Stimulated activated CD4-positive, alpha-beta T cell treated with anti-CD3 and anti-CD28 coated beads, Interleukin-1b, Interleukin-23, amount 100 ng/mL, for 48 hours (primary cell): ENCODE measurements around the gene FHIT.
"Not testable (repeated sequence)": the region's sequence is repeated elsewhere in the genome, so short reads cannot be mapped to it uniquely, and the experiment has no call there.

Experiments used
- DNase-seq: peaks from one replicate; pipeline ENCODE4 v3.0.0-alpha.2; 2020

FHIT gene

DNA sequence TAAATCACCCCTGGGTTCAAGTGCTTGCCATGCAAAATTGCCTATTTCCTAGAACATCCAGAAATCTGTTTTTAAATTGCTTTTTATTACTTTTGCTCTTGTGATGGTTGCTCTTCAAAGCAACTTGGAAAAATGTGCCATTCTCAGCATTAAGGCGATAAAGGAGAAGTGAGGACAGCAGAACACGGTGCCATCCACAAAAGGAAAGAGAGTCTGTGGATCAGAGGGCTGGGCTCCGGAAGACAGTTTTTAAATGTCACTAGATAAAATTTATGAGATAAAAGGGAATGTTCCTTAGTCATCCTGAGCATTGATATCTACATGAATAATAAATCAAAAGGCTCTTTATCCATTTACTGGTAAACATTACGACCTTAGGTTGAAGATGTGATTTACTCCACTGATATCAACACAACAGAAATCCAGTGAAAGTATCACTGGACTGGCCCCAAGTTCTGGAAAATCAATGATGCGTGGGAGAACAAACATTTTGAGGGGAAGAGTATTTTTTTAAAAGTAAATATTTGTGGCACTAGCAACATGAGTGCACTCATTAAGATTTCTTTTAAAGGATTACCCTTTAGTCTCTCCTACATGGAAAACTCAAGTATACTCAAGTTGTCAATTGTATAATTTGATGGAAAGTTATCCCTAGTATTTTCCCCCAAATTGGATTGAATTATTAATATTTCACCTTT, 554.7 kb downstream of the FHIT start:
- DNase-seq: no peak

DNA sequence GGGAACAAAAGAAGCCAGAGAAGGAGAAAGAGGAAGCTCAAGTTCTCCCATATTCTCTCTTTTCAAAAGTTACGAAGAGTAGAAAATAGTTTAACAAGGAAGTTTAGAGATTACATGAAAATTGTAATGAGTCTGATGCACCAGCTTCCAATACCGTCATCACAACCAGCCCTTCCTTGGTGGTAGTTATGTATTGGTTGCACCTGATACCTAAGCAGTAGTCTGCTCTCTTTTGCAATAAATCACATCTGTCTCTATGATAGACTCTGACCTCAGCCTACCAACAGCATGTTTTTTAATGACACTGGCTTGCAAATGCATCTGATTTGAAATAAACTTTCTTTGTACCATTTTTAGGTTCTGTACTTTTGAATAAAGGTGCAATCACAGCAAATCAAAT, 575.8 kb downstream of the FHIT start:
- no peak for DNase-seq

DNA sequence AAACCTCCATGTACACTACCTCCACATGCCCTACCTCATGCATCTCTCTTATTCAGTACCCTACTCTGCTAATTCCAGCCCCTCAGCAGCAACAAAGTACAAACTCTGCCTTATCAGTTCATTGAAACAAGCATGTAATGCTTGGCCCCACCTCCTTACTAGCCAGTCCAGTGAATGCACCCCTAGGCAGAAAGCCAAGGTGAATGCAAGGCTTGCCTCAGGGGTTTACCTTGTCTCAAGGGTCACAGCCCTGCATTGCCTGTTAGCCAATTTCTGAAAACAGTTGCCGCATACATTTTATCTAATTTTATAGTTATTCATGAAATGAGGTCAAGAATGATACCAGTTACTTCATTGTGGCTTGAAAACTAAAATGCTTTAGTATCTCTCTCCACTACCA, 576.4 kb downstream of the FHIT start:
- DNase-seq: no peak

DNA sequence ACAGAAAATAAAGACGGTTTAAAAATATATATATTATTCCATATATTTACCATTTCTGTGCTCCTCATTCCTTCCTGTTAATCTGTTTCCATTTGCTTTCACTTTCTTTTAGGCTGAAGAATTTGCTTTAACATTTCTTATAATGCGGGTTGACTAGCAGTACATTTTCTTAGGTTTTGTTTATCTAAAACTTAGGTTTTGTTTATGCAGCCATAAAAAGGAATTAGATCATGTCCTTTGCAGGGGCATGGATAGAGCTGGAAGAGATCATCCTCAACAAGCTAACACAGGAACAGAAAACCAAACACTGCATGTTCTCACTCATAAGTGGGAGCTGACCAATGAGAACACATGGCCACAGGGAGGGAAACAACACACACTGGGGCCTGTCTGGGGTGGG, 578.1 kb downstream of the FHIT start:
- DNase-seq: no peak

DNA sequence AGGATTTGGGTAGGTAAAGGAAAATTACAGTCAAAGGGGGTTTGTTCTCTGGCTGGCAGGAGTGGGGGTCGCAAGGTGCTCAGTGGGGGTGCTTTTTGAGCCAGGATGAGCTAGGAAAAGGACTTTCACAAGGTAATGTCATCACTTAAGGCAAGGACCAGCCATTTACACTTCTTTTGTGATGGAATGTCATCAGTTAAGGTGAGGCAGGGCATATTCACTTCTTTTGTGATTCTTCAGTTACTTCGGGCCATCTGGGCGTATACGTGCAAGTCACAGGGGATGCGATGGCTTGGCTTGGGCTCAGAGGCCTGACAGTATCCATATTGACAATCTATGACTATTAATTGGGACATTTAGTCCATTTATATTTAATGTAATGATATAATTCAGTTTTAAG, 578.9 kb downstream of the FHIT start:
- DNase-seq: not testable (repeated sequence)

DNA sequence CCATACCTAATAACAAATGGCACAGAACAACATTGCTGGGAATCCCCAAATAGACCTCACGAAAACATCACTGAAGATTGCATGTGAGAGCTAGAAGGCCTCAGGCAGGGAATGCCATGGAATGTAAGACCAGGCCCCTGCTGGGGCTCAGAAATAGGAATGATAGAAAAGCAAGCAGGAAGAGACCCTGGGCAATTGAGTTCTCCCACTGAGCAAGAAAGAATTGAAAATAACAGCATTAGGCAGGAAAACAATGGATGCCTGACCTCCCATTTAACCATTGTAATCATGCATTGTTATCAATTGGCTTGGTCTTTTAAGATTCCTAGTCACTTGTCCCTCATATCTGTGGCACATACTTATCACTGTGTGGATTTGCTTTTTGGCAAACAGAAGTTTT, 581.6 kb downstream of the FHIT start:
- no peak for DNase-seq

DNA sequence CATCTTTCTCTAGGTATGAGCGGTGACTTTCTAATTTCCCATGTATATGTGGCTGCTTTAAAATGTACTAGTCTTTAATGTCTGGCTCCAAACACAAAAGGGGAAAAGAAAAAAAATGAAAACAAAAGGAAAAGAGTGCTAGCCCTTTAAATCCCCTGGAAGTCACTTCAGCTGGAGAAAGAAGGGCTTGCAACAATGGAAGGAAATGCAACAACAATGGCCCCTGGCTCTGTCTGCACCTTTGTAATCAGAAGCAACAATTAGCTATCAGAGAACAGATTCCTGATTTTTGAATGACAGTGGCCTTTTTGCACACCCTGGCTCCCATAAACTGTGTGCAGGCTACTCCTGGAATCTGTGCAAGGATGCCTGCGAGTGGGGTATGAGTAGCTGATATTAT, 591.2 kb downstream of the FHIT start:
- no peak for DNase-seq

DNA sequence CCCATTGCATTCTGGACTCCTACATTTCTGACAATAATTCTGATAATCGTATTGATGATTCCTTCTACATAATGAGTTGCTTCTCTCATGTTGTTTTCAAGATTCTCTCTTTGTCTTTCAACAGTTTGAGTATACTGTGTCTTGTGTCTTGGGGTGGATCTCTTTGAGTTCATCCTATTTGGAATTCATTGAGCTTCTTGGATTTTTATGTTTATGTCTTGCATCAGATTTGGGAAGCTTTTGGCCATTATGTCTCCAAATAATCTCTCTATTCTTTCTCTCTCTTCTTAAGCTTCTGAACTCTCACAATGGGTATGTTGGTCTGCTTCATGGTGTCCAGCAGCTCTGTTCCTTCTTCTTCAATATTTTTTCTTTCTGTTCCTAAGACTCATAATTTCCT, 592.2 kb downstream of the FHIT start:
- DNase-seq: no peak

DNA sequence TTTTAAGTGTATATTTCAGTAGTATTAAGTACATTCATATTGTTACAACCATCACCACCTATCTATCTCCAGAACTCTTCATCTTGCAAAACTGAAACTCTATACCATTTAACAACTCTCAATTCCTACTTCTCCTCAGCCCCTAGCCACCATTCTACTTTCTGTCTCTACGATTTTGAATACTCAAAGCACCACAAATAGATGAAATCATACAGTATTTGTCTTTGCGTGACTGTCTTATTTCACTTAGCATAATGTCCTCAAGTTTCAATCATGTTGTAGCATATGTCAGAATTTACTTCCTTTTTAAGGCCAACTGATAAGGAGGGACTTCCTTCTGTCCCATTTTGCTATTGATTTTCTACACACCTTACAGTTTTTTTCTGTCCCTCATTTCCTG, 593.3 kb downstream of the FHIT start:
- no peak for DNase-seq

DNA sequence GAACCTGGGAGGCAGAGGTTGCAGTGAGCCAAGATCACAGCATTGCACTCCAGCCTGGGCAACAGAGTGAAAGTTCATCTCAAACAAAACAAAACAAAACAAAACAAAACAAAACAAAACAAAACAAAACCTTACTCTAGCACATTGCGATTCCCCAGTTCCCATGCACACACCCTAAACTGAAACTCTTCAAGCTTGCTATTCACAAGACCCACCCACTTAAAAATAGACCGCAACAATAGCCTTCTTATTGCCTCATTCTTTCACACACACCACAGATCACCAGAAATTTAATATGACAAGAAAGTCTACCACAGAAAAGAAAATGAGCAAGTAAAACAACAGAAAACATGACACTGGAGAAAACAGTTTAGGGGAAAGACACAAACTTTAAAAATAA, 598.4 kb downstream of the FHIT start:
- no peak for DNase-seq

DNA sequence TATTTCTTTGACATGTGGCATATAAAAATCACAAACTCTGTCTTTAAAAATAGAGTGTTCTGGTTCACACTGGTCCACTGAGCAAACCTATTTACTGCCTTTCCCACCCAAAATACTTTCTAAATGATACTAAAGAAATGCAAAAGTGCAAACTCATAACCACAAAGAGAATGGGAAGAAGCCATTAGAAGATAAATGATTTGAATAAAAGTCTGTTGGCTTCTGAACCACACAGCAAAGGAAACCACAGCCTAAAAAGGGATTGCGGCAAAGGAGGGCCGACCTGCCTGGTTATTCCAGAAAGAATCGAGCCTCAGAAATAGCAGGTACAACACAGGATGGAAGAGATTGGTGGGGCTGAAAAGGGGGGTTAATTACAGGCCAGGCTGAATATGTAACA, 599.5 kb downstream of the FHIT start:
- no peak for DNase-seq

DNA sequence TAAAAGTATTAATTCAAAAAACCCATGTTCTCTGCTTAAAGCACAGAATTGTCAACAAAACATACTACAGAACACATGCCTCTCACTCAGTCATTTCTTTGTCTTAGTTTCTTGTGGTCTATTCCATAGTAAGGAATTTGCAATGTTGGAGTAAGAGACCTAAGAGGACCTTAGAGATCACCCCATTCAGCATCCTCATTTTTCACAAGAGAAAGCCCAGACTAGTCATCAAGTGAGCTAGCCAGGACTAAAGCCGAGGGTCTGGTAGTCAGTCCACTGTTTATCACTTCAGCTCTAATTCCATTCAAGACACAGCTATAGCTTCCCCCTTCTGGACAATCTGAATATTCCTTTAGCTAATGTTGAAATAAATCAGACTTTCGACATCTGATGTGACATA, 601.1 kb downstream of the FHIT start:
- no peak for DNase-seq

DNA sequence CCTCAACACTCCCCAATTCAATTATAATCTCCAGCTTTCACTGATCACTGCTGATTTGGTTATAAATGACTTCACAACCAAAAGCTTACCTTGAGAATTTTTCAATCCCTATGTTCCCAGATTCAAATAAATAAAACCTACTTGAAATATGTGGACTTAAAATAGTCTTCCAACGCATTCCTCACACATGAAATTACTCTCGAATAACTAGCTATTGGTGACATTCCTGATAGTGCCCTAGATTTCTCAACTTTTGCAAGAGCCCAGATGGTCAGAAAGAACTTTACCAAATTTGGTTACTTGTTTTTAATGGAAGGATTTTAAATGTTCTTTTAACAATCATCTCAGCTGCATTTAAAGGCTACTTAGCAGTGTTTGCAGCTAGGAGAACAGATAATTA, 605.5 kb downstream of the FHIT start:
- no peak for DNase-seq

DNA sequence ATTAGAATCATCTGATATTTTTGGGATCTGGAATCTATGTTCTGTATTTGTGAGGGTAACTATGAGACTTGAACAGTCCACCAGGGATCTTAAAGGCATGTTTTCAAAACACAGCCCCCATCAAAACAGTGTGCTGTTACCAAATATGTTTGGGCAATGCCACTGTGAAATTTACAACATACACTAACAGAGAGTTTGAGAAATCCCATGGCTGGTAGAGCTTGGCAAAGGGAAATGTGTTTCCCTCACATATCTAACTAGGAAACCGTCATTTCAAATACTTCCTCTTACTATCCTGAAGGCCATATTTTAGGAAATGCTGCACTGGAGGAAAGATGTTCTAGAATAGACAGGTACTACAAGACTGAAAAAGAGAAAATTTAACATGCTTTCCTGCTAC, 607.4 kb downstream of the FHIT start:
- DNase-seq: no peak

DNA sequence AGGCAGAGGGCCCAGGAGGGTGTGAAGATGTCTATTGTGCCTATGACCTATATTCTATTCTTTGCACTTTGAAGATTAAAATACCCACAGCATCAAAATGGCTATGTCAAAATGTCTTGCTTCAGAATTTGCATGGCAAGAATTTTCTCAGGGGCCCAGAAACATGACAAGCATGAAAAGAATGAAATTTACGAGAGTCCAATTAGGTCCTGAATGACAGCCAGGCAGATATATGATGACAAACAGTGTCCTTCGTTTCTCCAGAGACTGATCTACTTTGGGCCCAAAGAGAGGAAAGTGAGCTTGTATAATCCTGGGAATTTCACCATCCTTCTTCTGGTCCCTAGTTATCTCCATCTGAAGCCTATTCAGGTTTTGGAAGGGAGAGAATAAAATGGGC, 609.9 kb downstream of the FHIT start:
- DNase-seq: no peak

DNA sequence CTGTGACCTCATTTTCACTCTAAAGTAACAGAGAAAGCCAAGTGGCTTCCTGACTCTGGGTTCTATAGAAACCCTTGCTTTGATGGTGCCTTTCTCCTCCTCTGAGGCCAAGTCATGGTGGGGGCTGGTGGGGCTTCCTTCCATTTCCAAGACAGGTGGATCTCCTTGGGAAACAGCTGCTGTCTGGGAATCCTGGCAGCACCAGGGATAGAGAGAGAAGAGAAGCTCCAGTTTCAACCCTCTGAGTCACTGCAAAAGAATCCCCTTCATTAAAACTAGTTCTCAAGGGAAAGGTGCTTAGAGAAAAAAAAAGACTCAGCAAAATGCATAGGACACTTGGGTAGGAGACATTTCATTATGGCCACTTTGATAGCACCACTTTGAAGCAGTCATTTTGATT, 614.4 kb downstream of the FHIT start:
- no peak for DNase-seq

DNA sequence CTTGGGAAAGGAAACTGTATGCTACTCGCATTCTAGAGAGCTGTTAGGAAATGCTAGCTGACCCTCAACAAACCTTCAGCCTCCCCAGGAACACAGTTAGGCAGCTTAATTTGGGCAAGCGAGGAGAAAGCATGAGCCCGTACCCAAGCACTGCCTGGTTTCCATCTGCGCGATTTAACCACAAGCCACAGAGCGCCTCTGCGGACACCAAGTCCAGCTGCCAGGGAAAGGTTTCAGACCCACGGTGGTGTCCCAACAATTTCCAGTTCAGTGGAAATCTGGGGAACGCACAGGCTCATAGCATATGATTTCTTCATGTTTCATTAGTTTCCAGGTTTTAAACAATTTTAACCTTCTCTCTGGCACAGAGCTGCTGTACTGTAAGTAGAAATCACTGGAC, 617.6 kb downstream of the FHIT start:
- no peak for DNase-seq

DNA sequence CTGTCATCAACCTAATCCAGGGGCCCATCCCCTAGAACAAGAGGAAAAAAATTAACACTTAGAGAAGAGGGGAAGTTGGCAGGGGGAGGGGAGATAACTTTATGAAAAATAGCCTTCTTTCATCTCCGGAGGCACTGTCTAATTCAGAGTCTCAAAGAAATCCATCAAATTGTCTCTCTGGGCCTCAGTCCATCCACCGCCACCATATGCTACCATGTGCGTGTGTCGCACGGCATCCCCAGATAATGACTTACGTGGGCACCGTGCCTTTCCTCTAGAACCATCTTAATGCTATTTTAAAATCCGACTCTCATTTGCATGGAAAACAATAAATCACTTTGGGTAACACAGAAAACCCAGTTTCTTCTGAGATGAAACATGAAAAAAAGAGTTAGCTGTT, 619.7 kb downstream of the FHIT start:
- no peak for DNase-seq

DNA sequence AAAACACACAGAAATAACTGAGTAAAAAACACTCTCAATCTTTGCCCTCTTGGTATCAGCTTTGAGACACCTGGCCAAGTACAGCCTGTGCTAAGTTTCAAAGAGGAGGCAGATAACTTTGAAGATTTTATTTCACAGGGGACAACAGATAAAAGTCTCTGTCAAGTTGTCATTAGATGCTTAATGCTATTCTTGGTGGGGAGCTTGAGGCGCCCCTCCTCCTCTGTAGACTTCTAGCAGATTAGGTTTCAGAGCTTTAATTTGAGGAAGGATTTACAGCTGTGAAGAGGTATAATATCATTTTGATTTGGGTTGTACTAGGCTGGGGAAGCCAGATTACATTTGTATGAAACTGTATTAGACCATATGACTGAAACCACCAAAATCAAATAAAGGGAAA, 620.3 kb downstream of the FHIT start:
- no peak for DNase-seq

DNA sequence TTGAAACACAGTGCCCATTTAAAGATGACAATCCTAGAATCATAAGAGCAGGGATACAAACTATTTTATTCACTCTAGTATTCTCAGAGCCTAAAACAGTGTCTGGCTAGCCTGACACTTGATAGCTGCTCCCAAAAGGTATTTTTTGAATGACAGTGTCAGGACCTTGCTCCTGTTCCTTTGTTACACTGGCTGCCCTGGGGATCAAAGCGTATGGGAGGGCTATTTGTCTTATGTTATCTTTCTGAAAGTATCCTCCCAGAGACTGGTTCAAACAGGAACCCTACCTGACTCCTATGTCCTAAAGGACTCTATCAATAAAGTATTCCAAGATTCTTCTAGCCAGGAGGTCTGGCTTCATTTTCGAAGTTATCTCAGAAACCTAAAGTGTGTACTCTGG, 621.4 kb downstream of the FHIT start:
- no peak for DNase-seq

DNA sequence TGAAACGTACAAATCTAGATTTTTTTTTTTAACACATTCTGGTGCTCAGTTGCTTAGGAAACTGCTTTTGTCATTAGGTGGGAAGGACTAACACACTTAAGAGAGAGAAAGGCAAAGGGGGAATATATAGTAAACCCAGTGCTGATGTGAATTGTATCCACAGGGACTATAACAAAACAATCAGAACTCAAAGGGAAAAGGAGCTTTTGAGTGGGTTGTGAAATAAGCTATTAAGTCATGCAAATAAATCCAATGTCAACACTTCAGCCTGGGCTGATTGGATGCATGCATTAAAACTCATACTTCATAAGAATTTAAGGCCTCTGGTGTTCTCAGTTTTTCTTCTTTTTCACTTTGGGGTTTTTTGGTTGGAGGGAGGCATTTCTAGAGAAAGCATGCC, 628.9 kb downstream of the FHIT start:
- no peak for DNase-seq

DNA sequence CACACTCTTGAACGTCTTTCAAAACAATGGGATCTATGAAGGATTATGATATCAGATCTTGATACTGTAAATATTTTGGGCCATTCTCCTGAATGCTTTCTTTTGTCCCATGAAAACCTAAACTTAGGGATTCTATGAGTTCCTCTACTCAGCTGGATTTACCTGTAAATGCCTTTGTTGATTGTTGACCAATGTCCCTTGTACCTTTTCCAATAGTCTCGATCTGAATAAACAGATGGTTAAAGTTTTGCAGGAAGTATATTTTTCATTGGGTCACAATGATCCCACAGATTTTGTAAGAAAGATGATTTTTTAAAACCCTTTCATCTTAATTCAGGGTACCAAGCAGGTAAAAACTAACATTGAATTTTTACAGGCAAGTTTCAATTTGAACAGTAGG, 634.1 kb downstream of the FHIT start:
- DNase-seq: no peak

DNA sequence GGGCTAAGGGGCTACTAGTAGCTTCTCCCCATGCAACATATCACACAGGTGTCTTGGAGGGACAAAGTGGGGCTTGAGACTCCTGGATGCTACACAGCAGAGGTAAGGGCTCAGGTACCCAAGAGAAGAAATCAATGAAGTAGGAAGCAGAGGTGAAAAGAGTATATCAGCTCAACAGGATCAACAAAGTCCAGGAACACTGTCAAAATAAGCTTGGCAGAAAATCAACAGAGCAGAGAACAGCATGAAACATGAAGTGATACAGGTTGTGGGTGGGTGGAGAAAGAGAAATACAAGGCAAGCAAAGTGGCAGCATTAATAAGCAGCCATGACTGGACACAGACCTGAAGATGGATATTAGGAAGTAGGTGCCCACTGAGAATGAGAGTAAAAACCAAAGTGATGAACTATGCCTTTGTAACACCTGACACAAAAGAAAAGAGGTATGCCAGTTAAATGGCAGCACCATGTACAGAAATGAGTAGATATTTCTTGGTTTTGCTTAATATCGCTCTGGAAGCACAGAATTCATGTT, 637.4 kb downstream of the FHIT start:
- no peak for DNase-seq

DNA sequence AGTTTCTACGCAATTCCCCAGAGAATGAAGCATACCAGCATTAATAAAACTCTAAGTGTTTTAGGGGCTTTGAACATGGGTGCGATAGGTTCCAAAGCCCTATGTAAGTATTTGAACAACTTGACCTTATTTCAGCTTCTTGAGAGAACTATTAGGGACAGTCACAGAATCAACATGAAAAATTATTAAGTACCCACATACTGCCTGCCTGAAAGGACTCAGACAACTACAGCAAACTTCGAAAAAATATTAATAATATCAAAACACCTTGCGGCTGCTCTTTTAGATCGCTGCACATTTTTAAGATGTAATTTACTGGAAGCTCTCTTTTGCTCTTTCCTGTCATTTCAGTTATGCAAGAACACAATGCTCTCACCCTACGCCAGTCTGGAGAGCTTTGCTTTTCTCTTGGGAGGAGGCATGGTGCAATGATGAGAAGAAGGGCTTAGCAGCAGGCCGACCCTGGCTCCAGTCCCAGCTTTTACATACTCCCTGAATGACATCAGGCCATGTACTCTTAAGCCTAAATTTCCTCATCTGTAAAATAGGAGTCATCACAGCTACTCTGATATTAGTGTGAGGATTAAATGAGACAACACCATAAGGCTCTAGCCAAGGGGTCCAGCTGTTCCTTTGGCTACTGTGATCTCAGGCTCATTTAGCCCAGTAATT, 640.7 kb downstream of the FHIT start:
- no peak for DNase-seq

DNA sequence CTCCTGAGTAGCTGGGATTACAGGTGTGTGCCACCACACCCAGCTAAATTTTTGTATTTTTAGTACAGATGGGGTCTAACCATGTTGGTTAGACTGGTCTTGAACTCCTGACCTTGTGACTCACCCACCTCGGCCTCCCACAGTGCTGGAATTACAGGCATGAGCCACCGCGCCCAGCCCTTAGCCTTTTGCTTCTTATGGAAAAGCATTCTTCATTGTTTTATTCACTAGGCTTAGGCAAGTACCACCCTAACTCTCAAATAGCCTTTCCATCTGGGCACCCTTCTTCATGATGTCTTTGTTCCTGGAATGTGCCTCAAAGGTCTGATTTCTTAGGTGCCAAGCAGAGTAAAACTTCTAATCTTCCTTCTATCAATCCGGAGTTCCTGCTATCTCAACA, 641.8 kb downstream of the FHIT start:
- DNase-seq: no peak
